ENCODE data around the gene HSD17B2.
"Not testable (repeated sequence)": the region's sequence is repeated elsewhere in the genome, so short reads cannot be mapped to it uniquely, and the experiment has no call there.

The HSD17B2 gene

GRCh38 chr16:82081264-82081663 is 46.2 kb downstream of the HSD17B2 start:
- no peak for DNase-seq

GRCh38 chr16:82082097-82082496 is 47.0 kb downstream of the HSD17B2 start:
- DNase-seq = no peak

GRCh38 chr16:82082543-82083244 is 47.6 kb downstream of the HSD17B2 start:
- no peak for DNase-seq

- no peak for DNase-seq
These were observed 48.8 kb downstream of the HSD17B2 start for GRCh38 chr16:82083710-82084353.

GRCh38 chr16:82085011-82085779 is 50.1 kb downstream of the HSD17B2 start:
- DNase-seq = no peak

GRCh38 chr16:82088483-82088882 is 53.4 kb downstream of the HSD17B2 start:
- no peak for DNase-seq

GRCh38 chr16:82091241-82091640 is 56.2 kb downstream of the HSD17B2 start:
- DNase-seq = no peak

- no peak for DNase-seq
These were observed 57.7 kb downstream of the HSD17B2 start for GRCh38 chr16:82092711-82093110.

GRCh38 chr16:82093666-82094300 is 58.7 kb downstream of the HSD17B2 start:
- DNase-seq = no peak

- no peak for DNase-seq
These were observed 60.0 kb downstream of the HSD17B2 start for GRCh38 chr16:82094942-82095540.

GRCh38 chr16:82096641-82097040 is 61.6 kb downstream of the HSD17B2 start:
- DNase-seq = no peak

GRCh38 chr16:82105107-82105506 is 70.1 kb downstream of the HSD17B2 start:
- no peak for DNase-seq

GRCh38 chr16:82108100-82108499 is 73.0 kb downstream of the HSD17B2 start:
- DNase-seq = no peak

- DNase-seq = no peak
These were observed 73.7 kb downstream of the HSD17B2 start for GRCh38 chr16:82108774-82109173.

GRCh38 chr16:82109266-82109665 is 74.2 kb downstream of the HSD17B2 start:
- not testable (repeated sequence) for DNase-seq

- no peak for DNase-seq
These were observed 76.9 kb downstream of the HSD17B2 start for GRCh38 chr16:82111944-82112343.

GRCh38 chr16:82113741-82114140 is 78.7 kb downstream of the HSD17B2 start:
- no peak for DNase-seq

GRCh38 chr16:82116535-82116934 is 81.5 kb downstream of the HSD17B2 start:
- DNase-seq = no peak

GRCh38 chr16:82118749-82119148 is 83.7 kb downstream of the HSD17B2 start:
- DNase-seq = no peak

GRCh38 chr16:82119405-82119804 is 84.4 kb downstream of the HSD17B2 start:
- no peak for DNase-seq

- no peak for DNase-seq
These were observed 89.6 kb downstream of the HSD17B2 start for GRCh38 chr16:82124651-82125050.

- no peak for DNase-seq
These were observed 94.8 kb downstream of the HSD17B2 start for GRCh38 chr16:82129881-82130280.
